Stimulated activated naive CD8-positive, alpha-beta T cell treated with anti-CD3 and anti-CD28 coated beads, Interleukin-15, Interleukin-2, amounts not matched to agents 100 ng/mL and 50 ng/mL, for 24 hours (primary cell): ENCODE results near the gene TOX2.
A peak's percentile ranks its signal among the peaks of the same experiment; 100 is the strongest.

Experiments used
- H3K27ac Mint-ChIP-seq: one replicate; pipeline ENCODE4 v1.8.0; 2021; ENCODE audit warnings: mild to moderate bottlenecking, mixed read lengths
- H3K27me3 Mint-ChIP-seq: one replicate; pipeline ENCODE4 v1.8.0; 2021; ENCODE audit warnings: mixed read lengths
- H3K36me3 Mint-ChIP-seq: one replicate; pipeline ENCODE4 v1.8.0; 2021; ENCODE audit warnings: low read depth, mixed read lengths
- H3K4me1 Mint-ChIP-seq: one replicate; pipeline ENCODE4 v1.8.0; 2021; ENCODE audit warnings: low read depth, mixed read lengths
- H3K4me3 Mint-ChIP-seq: one replicate; pipeline ENCODE4 v1.8.0; 2021; ENCODE audit warnings: mild to moderate bottlenecking, mixed read lengths
- H3K9me3 Mint-ChIP-seq: one replicate; pipeline ENCODE4 v1.8.0; 2021; ENCODE audit warnings: mixed read lengths

TOX2 gene

GRCh38 chr20:43982886-43983285 is 68.2 kb downstream of the TOX2 start:
- H3K9me3 Mint-ChIP-seq: peaks cover 7% of the 10 kb centered on the region
- H3K27me3 Mint-ChIP-seq: peaks cover 15% of the 10 kb centered on the region
- H3K36me3 Mint-ChIP-seq: peaks cover 4% of the 10 kb centered on the region
- no peak overlapping the region for H3K4me3 Mint-ChIP-seq
- H3K27ac Mint-ChIP-seq: peak overlapping the region; percentile 8
- peaks cover 36% of the 10 kb centered on the region for H3K4me1 Mint-ChIP-seq

- Mint-ChIP-seq H3K36me3 (peaks cover 4% of the 10 kb centered on the region), H3K4me3 (no peak overlapping the region), H3K27ac (no peak overlapping the region), H3K27me3 (peaks cover 15% of the 10 kb centered on the region), H3K9me3 (peaks cover 7% of the 10 kb centered on the region), H3K4me1 (peaks cover 36% of the 10 kb centered on the region)
These were observed 68.7 kb downstream of the TOX2 start for GRCh38 chr20:43983359-43983758.

GRCh38 chr20:43983904-43984361 is 69.3 kb downstream of the TOX2 start:
- Mint-ChIP-seq H3K4me3 (no peak overlapping the region), H3K27ac (no peak overlapping the region), H3K9me3 (peaks cover 3% of the 10 kb centered on the region), H3K36me3 (peaks cover under 1% of the 10 kb centered on the region), H3K27me3 (peaks cover 11% of the 10 kb centered on the region), H3K4me1 (peaks cover 36% of the 10 kb centered on the region)

- H3K27me3 Mint-ChIP-seq: peaks cover 6% of the 10 kb centered on the region
- H3K9me3 Mint-ChIP-seq: no peaks in the 10 kb centered on the region
- H3K4me3 Mint-ChIP-seq: no peak overlapping the region
- no peak overlapping the region for H3K27ac Mint-ChIP-seq
- no peaks in the 10 kb centered on the region for H3K36me3 Mint-ChIP-seq
- peaks cover 37% of the 10 kb centered on the region for H3K4me1 Mint-ChIP-seq
These were observed 69.9 kb downstream of the TOX2 start for GRCh38 chr20:43984587-43984986.

- peaks cover 5% of the 10 kb centered on the region for H3K27me3 Mint-ChIP-seq
- H3K4me3 Mint-ChIP-seq: no peak overlapping the region
- H3K27ac Mint-ChIP-seq: no peak overlapping the region
- no peaks in the 10 kb centered on the region for H3K9me3 Mint-ChIP-seq
- H3K36me3 Mint-ChIP-seq: no peaks in the 10 kb centered on the region
- H3K4me1 Mint-ChIP-seq: peaks cover 37% of the 10 kb centered on the region
These were observed 70.5 kb downstream of the TOX2 start for GRCh38 chr20:43985121-43985520.

GRCh38 chr20:43985608-43986316 is 71.1 kb downstream of the TOX2 start:
- H3K4me1 Mint-ChIP-seq: peaks cover 37% of the 10 kb centered on the region
- no peak overlapping the region for H3K27ac Mint-ChIP-seq

GRCh38 chr20:43987018-43987417 is 72.4 kb downstream of the TOX2 start:
- H3K4me3 Mint-ChIP-seq: no peak overlapping the region
- no peaks in the 10 kb centered on the region for H3K9me3 Mint-ChIP-seq
- no peaks in the 10 kb centered on the region for H3K36me3 Mint-ChIP-seq
- peaks cover 4% of the 10 kb centered on the region for H3K27me3 Mint-ChIP-seq
- peaks cover 37% of the 10 kb centered on the region for H3K4me1 Mint-ChIP-seq
- H3K27ac Mint-ChIP-seq: no peak overlapping the region

More at GRCh38 chr20:43985608-43986316, 71.1 kb downstream of the TOX2 start:
- H3K36me3 Mint-ChIP-seq: no peaks in the 10 kb centered on the region
- peaks cover 4% of the 10 kb centered on the region for H3K27me3 Mint-ChIP-seq
- H3K4me3 Mint-ChIP-seq: no peak overlapping the region
- no peaks in the 10 kb centered on the region for H3K9me3 Mint-ChIP-seq

- Mint-ChIP-seq H3K36me3 (no peaks in the 10 kb centered on the region), H3K4me1 (peaks cover 37% of the 10 kb centered on the region), H3K27ac (no peak overlapping the region), H3K4me3 (no peak overlapping the region), H3K27me3 (peaks cover 4% of the 10 kb centered on the region), H3K9me3 (no peaks in the 10 kb centered on the region)
These were observed 72.9 kb downstream of the TOX2 start for GRCh38 chr20:43987531-43987930.

- Mint-ChIP-seq H3K4me1 (peaks cover 37% of the 10 kb centered on the region), H3K9me3 (no peaks in the 10 kb centered on the region), H3K27ac (peak overlapping the region; percentile 22), H3K4me3 (no peak overlapping the region), H3K27me3 (peaks cover 4% of the 10 kb centered on the region), H3K36me3 (no peaks in the 10 kb centered on the region)
These were observed 73.8 kb downstream of the TOX2 start for GRCh38 chr20:43988451-43988850.

GRCh38 chr20:43988867-43989266 is 74.2 kb downstream of the TOX2 start:
- H3K4me3 Mint-ChIP-seq: no peak overlapping the region
- no peaks in the 10 kb centered on the region for H3K36me3 Mint-ChIP-seq
- peaks cover 4% of the 10 kb centered on the region for H3K27me3 Mint-ChIP-seq
- peaks cover 35% of the 10 kb centered on the region for H3K4me1 Mint-ChIP-seq
- no peaks in the 10 kb centered on the region for H3K9me3 Mint-ChIP-seq
- peak overlapping the region; percentile 22 for H3K27ac Mint-ChIP-seq

- no peak overlapping the region for H3K27ac Mint-ChIP-seq
- no peak overlapping the region for H3K4me3 Mint-ChIP-seq
- H3K9me3 Mint-ChIP-seq: peaks cover 7% of the 10 kb centered on the region
- peaks cover 13% of the 10 kb centered on the region for H3K4me1 Mint-ChIP-seq
- H3K36me3 Mint-ChIP-seq: no peaks in the 10 kb centered on the region
- H3K27me3 Mint-ChIP-seq: peaks cover 15% of the 10 kb centered on the region
These were observed 76.6 kb downstream of the TOX2 start for GRCh38 chr20:43991261-43991660.

GRCh38 chr20:43991982-43992381 is 77.3 kb downstream of the TOX2 start:
- Mint-ChIP-seq H3K36me3 (no peaks in the 10 kb centered on the region), H3K27me3 (peaks cover 15% of the 10 kb centered on the region), H3K9me3 (peaks cover 7% of the 10 kb centered on the region), H3K4me3 (no peak overlapping the region), H3K27ac (no peak overlapping the region), H3K4me1 (peaks cover 17% of the 10 kb centered on the region)

- H3K27ac Mint-ChIP-seq: no peak overlapping the region
- peaks cover 7% of the 10 kb centered on the region for H3K9me3 Mint-ChIP-seq
- no peak overlapping the region for H3K4me3 Mint-ChIP-seq
- H3K4me1 Mint-ChIP-seq: peaks cover 18% of the 10 kb centered on the region
- no peaks in the 10 kb centered on the region for H3K36me3 Mint-ChIP-seq
- H3K27me3 Mint-ChIP-seq: peaks cover 15% of the 10 kb centered on the region
These were observed 78.2 kb downstream of the TOX2 start for GRCh38 chr20:43992885-43993284.

GRCh38 chr20:43993560-43993959 is 78.9 kb downstream of the TOX2 start:
- Mint-ChIP-seq H3K4me1 (peaks cover 12% of the 10 kb centered on the region), H3K4me3 (no peak overlapping the region), H3K36me3 (no peaks in the 10 kb centered on the region), H3K9me3 (peaks cover 7% of the 10 kb centered on the region), H3K27ac (no peak overlapping the region), H3K27me3 (peaks cover 15% of the 10 kb centered on the region)

GRCh38 chr20:43994486-43995100 is 79.9 kb downstream of the TOX2 start:
- H3K36me3 Mint-ChIP-seq: no peaks in the 10 kb centered on the region
- H3K4me3 Mint-ChIP-seq: no peak overlapping the region
- peaks cover 16% of the 10 kb centered on the region for H3K27me3 Mint-ChIP-seq
- peaks cover 5% of the 10 kb centered on the region for H3K4me1 Mint-ChIP-seq
- H3K9me3 Mint-ChIP-seq: peaks cover 7% of the 10 kb centered on the region
- H3K27ac Mint-ChIP-seq: no peak overlapping the region
